ENCODE results near the gene SCAMP3.

DNA sequence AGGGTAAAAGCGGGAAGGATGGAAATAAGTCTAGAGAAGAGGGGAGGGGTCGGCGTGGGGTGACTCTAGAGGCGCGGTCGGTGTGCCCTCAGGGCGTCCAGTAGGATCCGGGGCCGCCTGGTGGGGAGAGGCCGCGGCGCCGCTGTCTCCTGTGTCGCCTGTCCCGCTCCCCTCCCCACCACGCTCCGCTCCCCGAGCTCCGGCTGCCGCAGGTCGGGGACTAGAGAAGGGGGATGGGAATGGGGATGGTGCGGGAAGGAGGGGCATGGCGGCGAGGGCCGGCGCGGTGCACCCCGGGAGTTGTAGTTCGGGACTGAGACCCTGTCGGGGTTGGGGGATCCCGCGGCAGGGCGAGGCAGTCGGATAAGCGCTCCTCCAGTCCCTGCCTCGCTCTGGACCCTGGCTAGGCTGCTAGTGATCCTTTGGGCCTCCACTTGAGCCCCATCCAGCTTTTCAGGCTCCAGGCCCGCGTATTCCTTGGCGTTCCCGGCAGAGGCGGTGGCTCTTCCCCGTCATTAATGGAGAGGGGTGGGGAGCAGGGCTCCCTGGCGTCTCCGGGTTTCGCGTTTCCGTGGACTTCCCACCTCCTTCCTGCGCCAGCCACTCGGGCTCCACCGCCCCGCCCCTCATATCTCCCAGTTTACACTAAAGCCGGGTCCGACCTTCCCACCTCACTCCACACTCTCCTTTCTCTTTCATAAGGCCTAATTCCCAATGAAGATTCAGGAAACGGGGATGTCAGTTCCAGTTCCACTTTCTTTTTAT lies 6.7 kb downstream of the SCAMP3 start, which contains the start of gene ENTREP3:
- TF ChIP-seq ZNF384 (IDR thresholded peaks at IDR 0.05): no peak
- no peak for TF ChIP-seq SUZ12 (IDR thresholded peaks at IDR 0.05)
- TF ChIP-seq BHLHE40 (IDR thresholded peaks at IDR 0.05; ENCODE audit: borderline replicate concordance): no peak
- TF ChIP-seq LEF1 (IDR thresholded peaks at IDR 0.05; ENCODE audit: borderline replicate concordance): no peak
- no peak for TF ChIP-seq FOXK2 (IDR thresholded peaks at IDR 0.05)
- TF ChIP-seq SP1 (IDR thresholded peaks at IDR 0.05): no peak
- TF ChIP-seq L3MBTL2 (conservative IDR thresholded peaks at IDR 0.05): no peak
- TF ChIP-seq HDGF (IDR thresholded peaks at IDR 0.05; ENCODE audit: borderline replicate concordance): no peak; the same call in 1 of the 2 replicates
